HG03108 (cell line): Measurements from ENCODE around the gene SH3BP5.
A peak's percentile ranks its signal among the peaks of the same experiment; 100 is the strongest.

Experiments used
- ATAC-seq: cut with Tn5 transposase; IDR thresholded peaks from one replicate; pipeline ENCODE4 v1.9.1; 2021; ENCODE audit warnings: moderate library complexity; ENCODE audit not compliant: unreplicated experiment

Gene SH3BP5

GRCh38 chr3:15300323-15301078 is 31.9 kb downstream of the SH3BP5 start:
- no peak for ATAC-seq

GRCh38 chr3:15299036-15299435 is 33.4 kb downstream of the SH3BP5 start:
- no peak for ATAC-seq

- ATAC-seq: no peak
Measured at GRCh38 chr3:15298504-15298903, 33.9 kb downstream of the SH3BP5 start.

- ATAC-seq: no peak
Measured at GRCh38 chr3:15297608-15298350, 34.6 kb downstream of the SH3BP5 start.

- no peak for ATAC-seq
Measured at GRCh38 chr3:15295506-15295905, 36.9 kb downstream of the SH3BP5 start.

- no peak for ATAC-seq
Measured at GRCh38 chr3:15294929-15295328, 37.5 kb downstream of the SH3BP5 start.

GRCh38 chr3:15292765-15293522 is 39.4 kb downstream of the SH3BP5 start:
- no peak for ATAC-seq

GRCh38 chr3:15291589-15292541 is 40.5 kb downstream of the SH3BP5 start:
- ATAC-seq: peak; percentile 84

- no peak for ATAC-seq
Measured at GRCh38 chr3:15290736-15291135, 41.6 kb downstream of the SH3BP5 start.

- ATAC-seq: no peak
Measured at GRCh38 chr3:15289661-15290060, 42.7 kb downstream of the SH3BP5 start.

- no peak for ATAC-seq
Measured at GRCh38 chr3:15288331-15289035, 43.9 kb downstream of the SH3BP5 start.

GRCh38 chr3:15287565-15288330 is 44.6 kb downstream of the SH3BP5 start:
- no peak for ATAC-seq

- ATAC-seq: no peak
Measured at GRCh38 chr3:15286022-15286421, 46.4 kb downstream of the SH3BP5 start.

- no peak for ATAC-seq
Measured at GRCh38 chr3:15284121-15284889, 48.1 kb downstream of the SH3BP5 start.

- no peak for ATAC-seq
Measured at GRCh38 chr3:15283702-15284101, 48.7 kb downstream of the SH3BP5 start.

- ATAC-seq: no peak
Measured at GRCh38 chr3:15281817-15282216, 50.6 kb downstream of the SH3BP5 start.

- ATAC-seq: no peak
Measured at GRCh38 chr3:15280853-15281532, 51.4 kb downstream of the SH3BP5 start.
